Stimulated activated CD4-positive, alpha-beta T cell treated with anti-CD3 and anti-CD28 coated beads, Interleukin-2, amount 100 ng/mL, for 4 hours (primary cell): Measurements from ENCODE around the gene TNFRSF6B.
"Not testable (repeated sequence)": the region's sequence is repeated elsewhere in the genome, so short reads cannot be mapped to it uniquely, and the experiment has no call there.

Source experiments
- DNase-seq: peaks from one replicate; pipeline ENCODE4 v3.0.0-alpha.2; 2020; ENCODE audit warnings: low read depth

TNFRSF6B gene, protein sequence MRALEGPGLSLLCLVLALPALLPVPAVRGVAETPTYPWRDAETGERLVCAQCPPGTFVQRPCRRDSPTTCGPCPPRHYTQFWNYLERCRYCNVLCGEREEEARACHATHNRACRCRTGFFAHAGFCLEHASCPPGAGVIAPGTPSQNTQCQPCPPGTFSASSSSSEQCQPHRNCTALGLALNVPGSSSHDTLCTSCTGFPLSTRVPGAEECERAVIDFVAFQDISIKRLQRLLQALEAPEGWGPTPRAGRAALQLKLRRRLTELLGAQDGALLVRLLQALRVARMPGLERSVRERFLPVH

DNA sequence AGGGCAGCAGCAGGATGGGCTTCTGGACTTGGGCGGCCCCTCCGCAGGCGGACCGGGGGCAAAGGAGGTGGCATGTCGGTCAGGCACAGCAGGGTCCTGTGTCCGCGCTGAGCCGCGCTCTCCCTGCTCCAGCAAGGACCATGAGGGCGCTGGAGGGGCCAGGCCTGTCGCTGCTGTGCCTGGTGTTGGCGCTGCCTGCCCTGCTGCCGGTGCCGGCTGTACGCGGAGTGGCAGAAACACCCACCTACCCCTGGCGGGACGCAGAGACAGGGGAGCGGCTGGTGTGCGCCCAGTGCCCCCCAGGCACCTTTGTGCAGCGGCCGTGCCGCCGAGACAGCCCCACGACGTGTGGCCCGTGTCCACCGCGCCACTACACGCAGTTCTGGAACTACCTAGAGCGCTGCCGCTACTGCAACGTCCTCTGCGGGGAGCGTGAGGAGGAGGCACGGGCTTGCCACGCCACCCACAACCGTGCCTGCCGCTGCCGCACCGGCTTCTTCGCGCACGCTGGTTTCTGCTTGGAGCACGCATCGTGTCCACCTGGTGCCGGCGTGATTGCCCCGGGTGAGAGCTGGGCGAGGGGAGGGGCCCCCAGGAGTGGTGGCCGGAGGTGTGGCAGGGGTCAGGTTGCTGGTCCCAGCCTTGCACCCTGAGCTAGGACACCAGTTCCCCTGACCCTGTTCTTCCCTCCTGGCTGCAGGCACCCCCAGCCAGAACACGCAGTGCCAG lies at the start of gene TNFRSF6B:
TSS of gene TNFRSF6B (plus strand) at position 25 of the 729 bp plus-strand sequence. CDS start at position 141, 116 bp downstream.
- DNase-seq: no peak

DNA sequence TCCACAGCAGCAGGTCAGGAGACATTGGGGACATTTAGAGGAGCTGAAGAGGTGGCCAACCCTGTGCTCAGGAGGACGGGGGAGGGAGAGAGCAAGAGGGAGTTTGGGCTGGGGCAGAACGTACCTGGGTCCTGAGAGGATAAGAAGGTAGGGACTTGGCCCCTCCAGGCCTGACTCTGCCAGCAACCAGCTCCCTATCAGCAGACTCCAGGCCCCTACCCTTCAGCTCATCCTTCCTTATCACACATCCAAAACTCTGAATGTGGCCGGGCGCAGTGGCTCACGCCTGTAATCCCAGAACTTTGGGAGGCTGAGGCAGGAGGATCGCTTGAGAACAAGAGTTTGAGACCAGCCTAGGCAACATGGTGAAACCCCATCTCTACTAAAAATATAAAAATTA lies 48.3 kb upstream of the TNFRSF6B start:
- no peak for DNase-seq

GRCh38 chr20:63648895-63649589 lies 47.4 kb upstream of the TNFRSF6B start:
- DNase-seq: no peak

DNA sequence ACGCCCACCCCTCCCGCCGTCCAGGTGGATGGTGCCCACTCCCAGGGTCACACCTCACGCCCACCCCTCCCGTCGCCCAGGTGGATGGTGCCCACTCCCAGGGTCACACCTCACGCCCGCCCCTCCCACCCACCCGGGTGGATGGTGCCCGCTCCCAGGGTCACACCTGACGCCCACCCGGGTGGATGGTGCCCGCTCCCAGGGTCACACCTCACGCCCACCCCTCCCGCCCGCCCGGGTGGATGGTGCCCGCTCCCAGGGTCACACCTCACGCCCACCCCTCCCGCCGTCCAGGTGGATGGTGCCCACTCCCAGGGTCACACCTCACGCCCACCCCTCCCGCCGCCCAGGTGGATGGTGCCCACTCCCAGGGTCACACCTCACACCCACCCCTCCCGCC lies 46.0 kb upstream of the TNFRSF6B start:
- DNase-seq: not testable (repeated sequence)

GRCh38 chr20:63651942-63652191 lies 44.6 kb upstream of the TNFRSF6B start:
- DNase-seq: no peak

GRCh38 chr20:63652192-63652980 lies 44.1 kb upstream of the TNFRSF6B start:
- DNase-seq: peak; percentile 55

DNA sequence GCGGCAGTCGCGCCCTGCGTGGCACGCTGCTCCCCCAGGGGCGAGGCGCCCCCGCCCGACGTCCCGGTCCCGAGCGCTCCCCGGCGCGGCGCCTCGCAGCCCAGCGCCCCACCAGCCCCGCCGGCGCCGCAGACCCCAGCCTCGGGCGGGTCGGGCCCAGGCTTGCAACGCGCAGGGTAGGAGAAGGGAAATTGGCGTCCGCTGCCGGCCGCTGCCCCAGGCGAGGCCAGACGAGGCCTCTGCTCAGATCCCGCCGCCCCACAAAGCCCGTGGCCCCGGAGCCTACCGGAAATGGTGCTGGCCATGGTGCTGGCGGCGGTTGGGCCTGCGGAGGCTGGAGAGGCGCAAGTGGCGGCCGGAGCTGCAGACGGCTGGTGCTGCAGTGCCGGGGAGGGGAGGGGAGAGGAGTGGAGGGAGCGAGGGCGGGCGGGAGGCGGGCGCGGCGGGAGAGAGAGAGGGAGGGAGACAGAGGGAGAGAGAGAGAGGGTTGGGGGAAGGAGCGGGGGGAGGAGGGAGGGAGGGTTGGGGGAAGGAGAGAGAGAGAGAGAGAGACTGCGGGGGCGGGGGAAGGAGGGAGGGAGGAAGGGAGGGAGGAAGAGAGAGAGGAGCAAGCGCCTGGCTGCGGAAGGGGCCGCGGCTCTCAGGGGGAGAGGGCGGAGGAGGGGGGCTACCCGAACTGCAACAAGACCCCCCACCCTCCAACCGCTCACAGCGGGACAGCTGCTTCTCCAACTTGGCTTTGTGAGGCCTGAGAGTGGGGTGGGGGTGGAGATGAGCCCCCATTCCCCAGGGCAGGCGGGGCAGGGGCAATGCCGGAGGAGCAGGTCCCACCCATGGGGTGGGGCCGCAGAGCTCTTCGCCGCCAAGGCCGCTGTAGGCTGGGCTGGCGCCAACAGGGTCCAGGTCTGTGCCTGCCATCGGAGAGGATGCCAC lies 43.1 kb upstream of the TNFRSF6B start, which contains the start of gene STMN3:
TSS of gene STMN3 (minus strand) at position 384 of the 933 bp plus-strand sequence. CDS start at position 305, 79 bp downstream.
- DNase-seq: peak; percentile 60

DNA sequence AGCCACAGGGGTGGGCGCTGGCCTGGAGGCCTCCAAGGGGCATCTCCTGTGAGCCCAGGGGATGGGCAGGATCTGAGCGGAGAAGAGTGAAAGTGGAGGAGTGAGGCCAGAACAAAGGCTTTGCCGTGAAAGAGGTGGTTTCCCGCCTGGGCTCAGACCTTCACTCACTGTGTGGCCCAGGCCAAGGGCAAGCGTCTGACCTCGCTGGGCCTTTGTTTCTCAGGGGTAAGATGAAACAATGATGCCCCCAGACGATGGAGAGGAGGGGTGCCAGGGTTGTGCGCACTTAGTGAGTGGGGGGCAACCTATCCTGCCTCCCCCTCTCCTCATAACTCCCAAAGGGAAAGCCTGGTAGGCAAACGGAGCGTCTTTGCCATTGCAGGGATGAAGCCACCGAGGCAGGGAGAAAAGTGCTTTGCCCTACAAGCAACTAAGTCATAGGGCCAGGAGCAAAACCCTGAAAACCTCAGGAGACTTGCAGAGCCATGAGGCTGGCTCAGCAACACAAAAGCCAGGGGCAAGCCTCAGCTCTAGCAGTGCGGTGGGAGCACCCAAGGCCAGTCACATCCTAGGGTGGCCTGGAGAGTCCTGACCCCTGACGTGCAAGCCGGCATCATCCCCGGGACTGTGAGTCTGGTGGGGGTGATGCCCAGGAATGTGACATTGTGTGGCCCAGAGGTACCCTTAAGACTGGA lies 42.3 kb upstream of the TNFRSF6B start:
- DNase-seq: no peak

DNA sequence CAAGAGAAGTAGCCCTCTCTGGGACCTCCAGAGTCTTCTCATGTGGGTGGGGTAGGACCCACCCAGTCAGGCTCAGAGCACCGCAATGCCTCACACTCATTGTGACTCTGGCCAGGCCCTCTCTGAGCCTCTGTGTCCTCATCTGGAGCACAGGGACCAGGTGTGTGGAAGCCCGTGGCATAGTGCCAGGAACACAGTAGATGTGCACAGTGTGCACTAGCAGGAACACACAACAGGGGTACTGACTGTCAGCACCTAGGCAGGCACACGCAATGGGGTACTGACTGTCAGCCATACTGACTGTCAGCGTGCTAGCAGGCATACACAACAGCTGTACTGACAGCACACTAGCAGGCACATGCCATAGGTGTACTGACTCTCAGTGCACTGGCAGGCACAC lies 41.2 kb upstream of the TNFRSF6B start:
- no peak for DNase-seq

DNA sequence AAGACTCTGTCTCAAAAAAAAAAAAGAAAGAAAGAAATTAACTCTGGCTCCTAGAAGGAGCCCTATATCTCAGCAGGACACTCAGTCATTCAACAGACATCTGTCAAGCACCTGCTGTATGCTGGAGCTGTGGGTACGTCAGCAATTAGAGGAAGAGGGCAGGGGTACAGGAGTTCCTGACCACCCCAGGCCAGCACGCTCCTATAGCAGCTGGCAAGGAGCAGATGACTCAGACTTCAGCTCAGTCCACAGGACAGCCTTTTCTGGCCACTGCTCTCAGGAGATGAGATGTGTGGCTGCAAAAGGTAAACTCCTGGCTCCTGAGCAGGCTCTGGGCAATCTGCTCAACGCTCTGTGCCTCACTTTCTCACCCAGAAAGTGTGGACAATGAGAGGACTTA lies 40.0 kb upstream of the TNFRSF6B start:
- DNase-seq: no peak

DNA sequence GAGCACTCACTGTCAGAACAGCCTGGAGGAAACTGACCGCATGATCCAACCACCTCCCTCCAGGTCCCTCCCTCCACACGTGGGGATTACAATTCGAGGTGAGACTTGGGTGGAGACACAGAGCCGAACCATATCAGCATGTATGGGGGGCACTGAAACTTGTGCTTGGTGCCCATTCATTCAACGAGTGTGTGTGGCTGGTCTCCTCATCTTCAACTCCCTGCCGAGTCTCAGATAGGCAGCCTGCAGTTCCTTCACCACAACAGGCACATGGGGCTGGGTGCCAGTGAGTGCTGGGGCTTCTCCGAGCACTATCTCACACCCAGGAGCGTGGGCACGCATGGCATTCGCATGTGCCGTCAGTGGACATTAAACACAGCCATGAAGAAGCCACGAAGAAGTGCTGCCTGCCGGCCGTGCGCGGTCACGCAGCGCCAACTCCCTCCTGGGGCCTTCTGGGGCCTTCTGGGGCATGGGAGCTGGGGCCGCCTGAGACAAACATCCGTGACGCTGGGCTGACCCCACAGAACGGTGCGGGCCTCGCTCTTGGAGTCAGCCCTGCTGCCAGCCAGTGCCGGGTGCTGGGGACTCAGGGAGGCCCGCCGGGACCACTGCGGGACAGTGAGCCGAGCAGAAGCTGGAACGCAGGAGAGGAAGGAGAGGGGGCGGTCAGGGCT lies 39.1 kb upstream of the TNFRSF6B start:
- no peak for DNase-seq

DNA sequence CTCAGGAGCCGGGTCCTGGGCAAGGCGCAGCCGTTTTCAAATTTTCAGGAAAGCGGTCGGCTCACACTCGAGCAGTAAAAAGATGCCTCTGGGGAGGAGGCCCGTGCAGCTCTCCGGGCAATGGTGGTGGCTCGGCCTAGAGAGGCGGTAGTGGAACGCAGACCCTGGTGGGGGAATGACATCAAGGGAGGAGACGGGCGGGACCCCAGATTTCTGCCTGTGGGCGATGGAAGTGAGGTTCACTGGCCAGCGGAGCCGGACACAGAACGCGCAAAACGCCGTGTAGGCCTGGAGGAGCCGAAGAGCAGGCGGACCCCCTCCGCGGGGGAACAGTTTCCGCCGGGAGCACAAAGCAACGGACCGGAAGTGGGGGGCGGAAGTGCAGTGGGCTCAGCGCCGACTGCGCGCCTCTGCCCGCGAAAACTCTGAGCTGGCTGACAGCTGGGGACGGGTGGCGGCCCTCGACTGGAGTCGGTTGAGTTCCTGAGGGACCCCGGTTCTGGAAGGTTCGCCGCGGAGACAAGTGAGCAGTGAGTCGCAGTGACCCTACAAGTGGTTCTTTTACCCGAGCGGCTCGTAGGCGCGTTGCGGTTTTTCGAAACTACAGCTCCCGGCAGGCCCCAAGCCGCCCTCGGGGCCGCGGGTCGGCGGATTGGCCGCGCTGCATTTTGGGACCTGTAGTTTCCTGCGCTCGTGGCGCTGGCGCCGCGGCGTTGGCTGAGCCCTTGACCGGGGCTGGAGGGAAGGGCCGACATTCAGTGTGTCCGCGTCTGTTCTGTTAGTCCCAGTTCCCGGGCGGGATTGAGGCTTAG lies 38.3 kb upstream of the TNFRSF6B start, which contains the start of gene RTEL1:
TSS of gene RTEL1 (plus strand) at position 376 of the 812 bp plus-strand sequence. CDS start 1,091 bp downstream, outside the sequence.
- peak; percentile 81 for DNase-seq

DNA sequence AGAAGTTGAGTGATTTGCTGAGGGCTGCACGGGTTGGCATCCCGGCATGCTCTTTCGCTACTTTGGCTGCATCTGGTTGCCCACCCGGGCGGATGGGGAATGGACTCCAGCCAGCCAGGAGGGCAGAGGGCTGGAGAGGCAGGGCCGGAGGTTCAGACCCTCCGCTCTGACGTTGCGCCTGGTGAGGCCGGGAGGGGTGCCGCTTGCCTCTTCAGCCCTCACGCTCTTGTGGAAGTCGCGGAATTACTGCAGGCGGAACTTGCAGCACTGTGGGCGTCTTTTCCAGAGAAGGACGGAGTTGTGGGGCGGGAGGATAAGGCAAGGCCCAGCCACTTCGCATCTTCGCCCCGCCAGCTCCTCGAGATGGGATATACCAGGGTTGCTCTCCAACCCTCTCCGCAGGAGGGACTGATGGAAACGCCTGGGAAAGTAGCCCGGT lies 37.7 kb upstream of the TNFRSF6B start:
- DNase-seq: no peak

DNA sequence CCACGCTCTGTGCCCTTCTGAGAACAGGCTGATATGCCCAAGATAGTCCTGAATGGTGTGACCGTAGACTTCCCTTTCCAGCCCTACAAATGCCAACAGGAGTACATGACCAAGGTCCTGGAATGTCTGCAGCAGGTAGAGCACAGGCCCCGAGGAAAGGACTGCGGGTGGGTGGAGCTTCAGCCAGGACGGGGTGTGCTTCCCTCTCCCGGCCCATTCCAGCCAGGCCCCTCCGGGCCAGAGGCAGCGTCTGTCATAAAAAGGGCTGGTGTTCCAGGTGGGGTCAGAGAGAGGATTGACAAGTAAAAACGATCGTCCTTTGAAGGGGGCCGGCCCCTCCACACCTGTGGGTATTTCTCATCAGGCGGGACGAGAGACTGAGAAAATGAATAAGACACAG lies 37.1 kb upstream of the TNFRSF6B start:
- no peak for DNase-seq

- not testable (repeated sequence) for DNase-seq
Observed at GRCh38 chr20:63660174-63660573, 36.3 kb upstream of the TNFRSF6B start.

DNA sequence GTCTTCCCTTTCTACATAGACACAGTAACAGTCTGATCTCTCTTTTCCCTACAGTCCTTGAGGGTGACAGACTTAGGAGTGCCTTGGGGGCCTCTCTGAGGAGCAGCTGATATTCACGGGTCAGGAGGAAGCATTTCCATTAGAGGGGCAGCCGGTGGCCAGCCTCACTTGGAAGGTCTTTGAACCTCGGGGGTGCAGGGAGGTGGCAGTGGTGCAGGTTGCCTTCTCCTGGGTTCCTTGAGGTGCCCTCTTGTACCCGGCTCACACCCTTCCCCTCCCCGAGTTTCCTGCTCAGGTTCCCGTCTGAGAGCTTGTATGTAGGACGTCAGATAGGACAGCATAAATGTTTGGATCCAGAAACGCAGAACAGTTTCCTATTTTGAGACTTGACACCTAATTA lies 35.8 kb upstream of the TNFRSF6B start:
- no peak for DNase-seq

DNA sequence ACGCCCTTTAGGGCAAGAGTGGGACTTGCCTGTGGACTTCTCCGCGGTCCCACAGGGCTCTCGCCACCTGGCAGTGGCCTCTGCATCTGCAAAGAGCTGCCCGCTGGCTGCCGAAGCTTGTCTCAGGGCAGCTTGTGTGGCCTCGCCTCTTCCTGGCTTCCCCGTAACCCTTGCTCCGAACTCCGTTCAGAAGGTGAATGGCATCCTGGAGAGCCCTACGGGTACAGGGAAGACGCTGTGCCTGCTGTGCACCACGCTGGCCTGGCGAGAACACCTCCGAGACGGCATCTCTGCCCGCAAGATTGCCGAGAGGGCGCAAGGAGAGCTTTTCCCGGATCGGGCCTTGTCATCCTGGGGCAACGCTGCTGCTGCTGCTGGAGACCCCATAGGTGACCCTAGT lies 35.3 kb upstream of the TNFRSF6B start:
- DNase-seq: no peak

DNA sequence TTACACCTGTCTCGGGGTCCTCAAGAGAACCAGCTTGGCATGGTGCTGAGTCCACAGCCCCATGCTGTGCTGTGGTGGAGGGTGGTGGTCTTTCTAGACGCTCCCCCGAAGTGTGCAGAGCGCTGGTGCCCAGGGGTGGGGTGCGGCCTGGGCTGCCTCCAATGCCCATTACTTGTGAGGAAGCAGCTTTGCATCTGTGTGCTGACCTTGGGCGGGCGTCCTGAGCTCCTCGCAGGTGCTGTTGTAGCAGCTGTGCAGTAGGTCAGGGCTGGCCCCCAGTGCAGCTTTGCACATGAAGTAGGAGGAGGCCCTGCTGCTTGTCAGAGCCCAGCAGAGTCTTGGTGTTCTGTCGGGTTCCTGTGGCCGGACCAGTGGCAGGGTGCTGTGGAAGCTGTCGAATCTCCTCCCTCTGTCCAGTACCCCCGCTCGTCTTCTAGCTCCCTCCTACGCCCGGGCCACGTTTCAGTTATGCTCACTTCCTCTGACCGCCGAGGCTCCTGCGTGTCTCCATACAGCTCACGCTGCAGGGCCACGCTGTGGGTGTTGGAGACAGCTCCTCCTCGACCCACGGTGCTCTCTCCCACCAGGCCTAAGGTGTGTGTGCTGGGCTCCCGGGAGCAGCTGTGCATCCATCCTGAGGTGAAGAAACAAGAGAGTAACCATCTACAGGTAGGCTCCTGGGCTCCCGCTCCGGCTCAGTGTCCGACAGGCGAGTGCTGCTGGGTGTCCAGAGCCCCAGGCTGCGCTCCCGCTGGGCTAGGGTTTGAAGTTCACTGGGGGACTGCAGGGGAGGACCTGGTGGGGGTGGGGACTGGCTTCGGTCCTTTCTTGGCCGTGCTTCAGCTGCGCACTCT lies 34.3 kb upstream of the TNFRSF6B start:
- no peak for DNase-seq
